GM15510 (cell line): ENCODE measurements around the gene GDF11.

Source experiments
- POLR2A ChIP-seq: IDR thresholded peaks from 3 replicates; pipeline ENCODE4 v1.6.1; 2011; ENCODE audit warnings: borderline replicate concordance; ENCODE audit not compliant: insufficient read length; ENCODE audit errors: extremely low read depth

The GDF11 gene

DNA sequence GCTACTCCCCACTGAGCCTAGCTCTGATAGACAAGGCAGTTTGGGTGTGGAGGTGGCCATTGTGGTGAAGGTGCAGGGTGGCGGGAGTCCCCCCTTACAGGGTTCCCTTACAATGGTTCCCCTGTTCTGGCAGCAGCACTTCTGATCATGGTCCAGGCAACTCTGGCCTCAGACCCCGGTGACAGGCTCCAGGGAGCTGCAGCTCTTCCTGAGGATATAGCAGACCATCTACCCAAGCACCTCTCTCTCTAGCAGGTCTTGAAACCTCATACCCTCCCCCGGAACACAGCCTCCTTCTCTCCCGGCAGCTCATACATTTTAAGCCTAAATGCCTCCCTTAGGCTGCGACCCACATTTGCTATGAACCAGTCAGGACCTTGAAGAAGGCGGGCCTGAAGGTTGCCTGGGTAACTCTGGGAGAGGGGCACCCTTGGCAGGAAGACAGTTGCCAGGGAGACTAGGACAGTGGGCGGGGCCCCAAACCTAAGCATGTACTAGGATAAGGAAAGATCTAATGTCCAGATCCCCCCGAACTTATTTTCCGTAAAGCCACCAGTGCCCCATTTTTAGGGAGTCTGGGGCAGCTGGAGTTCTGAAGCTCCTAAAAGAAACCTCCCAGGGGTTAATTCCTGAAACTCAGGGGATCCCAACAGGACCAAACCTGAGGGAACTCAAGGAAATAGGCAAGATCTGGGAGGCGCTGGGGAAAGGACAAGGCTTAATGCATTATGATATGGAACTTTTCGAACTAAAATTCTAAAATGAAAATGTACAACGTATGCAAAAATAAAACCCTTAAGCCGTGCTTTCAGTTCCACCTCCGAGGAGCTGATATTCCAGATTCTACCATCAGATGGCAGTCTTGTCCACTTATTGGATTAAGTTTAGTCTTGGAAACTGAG is 4.5 kb upstream of the GDF11 start:
- TF ChIP-seq POLR2A = no peak

DNA sequence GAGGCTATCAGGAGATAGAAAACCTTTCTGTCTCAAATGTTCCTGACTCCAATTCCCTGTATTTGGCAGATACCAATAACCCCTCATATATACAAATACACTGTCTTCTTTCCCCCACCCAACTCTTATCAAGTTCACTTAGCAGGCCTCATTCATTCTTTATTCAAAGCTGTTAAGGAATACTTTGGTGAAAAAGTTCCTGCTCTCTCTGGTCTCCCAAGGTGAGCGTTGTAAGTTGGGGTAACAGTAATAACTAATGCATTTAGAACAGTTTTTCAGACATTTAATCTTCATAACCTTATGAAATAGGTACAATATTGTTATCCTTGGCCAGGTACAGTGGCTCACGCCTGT is 3.9 kb upstream of the GDF11 start:
- TF ChIP-seq POLR2A = no peak

DNA sequence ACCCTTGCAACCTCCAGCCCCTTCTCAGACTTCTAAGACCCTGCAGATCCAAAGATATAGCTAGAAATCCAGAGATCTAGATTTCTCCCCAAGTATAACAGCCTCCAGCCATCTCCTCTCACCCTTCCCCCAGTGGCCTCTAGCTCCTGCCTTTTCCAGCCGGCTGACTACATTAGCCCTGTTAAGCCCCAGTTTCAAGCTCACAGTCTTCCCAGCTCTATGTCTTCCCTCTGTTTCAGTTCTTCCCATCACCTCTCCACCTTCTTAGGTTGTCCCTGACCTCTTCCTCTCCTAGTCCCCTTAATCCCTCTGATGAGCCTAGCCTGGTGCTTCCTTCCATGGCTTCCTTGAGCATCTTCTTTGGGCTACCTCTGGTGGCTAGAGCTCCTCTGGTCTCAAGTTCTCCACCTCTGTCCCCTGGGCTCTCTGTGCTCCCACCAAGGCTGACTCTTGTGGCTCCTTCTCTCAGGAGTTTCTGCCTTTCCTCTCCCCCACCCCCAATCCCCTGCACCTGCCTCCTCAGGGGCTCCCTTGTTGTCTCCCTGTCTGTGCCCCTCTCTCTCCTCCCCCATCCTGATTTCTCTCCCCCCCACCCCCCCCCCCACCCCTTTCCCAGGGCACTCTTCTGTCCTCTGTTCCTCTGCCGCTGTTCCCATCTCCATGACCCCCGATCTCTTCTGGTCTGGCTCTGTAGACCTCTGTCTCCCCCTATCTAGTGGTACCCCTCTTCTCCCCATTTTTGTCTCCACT is 816 bp upstream of the GDF11 start:
- no peak for TF ChIP-seq POLR2A

DNA sequence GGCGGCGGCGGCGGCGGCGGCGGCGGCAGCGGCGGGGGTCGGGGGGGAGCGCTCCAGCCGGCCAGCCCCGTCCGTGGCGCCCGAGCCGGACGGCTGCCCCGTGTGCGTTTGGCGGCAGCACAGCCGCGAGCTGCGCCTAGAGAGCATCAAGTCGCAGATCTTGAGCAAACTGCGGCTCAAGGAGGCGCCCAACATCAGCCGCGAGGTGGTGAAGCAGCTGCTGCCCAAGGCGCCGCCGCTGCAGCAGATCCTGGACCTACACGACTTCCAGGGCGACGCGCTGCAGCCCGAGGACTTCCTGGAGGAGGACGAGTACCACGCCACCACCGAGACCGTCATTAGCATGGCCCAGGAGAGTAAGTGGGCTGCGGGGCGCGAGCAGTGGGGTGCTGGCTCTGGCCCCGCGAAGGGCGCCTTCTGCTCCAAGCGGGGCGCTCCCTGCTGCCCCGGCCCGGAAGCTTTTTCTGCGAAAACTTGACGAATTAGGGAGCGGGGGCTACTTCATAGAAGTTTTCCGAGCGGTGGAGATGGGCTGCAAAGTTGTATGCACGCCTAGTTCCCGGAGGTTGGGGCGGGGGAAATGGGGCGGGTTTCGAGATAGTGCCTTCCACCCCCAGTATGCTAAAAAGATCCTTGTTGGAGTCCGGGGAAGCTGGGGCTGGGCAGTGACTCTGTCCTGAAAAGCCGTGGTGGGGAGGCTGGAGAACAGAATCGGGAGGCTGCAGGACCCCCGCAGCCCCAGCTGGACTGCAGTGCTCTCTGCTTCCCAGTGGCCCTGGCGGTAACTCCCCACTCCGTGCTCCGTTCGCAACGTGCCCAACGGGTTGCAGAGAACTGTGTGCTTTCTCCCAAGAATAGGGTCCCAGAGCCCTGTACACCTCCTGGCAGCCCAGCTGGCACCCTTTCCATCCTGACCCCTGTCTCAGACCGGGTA is 751 bp downstream of the GDF11 start:
- no peak for TF ChIP-seq POLR2A

DNA sequence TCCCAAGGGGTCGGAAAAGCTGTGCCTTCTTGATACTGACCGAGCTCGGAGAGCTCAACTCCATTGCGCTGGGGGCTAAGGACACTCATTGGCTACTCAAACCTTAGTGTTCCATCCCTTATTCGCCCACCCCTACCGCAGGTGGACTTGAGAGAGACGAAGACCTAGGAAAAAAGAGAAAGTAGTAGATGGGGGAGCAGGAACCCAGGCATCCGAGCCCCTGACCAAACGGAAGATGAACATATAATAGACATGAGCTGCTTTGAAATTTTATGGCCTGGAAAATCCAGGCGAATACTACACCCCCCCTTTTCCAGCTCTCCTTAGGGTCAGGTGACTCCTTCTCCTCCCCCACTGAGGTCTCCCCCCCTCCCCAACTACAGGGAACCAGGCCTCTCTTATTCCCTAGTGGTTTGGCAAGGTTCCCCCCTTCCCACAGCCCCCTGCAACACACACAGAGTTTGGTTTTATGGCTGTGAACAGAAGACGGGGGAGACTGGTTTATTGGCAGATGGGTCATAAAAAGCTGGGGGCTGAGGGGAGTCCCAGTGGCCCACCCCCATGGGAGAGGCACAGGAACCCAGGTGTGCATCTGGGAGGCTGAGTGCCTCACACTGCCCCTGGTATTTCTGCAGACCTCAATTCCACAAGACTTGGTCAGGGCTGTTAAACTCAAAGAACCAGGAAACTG is 1.6 kb downstream of the GDF11 start:
- TF ChIP-seq POLR2A = no peak

DNA sequence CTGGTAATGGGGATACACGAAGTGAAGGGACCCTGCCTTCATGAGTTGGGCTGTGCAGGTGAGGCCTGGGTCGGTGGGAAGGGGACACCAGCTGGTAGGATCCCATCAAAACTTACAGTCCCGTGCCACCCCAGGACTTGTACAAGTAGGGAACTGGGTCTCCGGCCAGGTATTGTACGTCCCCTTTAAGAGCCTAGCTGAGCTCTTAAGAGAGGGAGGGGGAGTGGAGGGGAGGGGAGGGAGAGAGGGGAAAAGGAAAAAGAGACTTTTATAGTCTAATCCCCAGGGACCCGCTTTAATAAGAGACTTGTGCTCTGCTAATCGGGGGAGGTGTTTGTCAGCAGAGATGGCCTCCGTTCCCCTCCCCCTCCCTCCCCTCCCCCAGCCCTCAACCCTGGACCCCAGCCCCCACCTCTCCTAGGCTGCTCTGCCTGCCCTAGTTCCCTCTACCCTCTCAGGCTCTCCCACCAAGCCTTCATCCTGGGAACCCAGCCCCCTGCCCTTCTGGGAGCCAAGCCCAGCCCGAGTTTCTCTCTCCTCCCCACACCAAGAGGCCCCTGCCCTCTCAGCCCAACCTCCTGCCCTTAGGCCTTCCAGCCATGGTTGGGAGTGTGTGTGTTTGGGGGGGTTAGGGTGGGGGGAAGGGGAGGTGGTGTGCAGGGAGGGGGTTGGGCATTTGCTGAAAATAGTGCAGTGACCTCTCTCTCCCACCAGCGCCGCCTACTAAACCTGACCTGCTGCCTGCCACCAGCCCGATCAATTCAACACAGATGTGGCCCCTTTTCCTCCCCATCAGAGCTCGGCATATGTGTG is 2.6 kb downstream of the GDF11 start:
- no peak for TF ChIP-seq POLR2A

DNA sequence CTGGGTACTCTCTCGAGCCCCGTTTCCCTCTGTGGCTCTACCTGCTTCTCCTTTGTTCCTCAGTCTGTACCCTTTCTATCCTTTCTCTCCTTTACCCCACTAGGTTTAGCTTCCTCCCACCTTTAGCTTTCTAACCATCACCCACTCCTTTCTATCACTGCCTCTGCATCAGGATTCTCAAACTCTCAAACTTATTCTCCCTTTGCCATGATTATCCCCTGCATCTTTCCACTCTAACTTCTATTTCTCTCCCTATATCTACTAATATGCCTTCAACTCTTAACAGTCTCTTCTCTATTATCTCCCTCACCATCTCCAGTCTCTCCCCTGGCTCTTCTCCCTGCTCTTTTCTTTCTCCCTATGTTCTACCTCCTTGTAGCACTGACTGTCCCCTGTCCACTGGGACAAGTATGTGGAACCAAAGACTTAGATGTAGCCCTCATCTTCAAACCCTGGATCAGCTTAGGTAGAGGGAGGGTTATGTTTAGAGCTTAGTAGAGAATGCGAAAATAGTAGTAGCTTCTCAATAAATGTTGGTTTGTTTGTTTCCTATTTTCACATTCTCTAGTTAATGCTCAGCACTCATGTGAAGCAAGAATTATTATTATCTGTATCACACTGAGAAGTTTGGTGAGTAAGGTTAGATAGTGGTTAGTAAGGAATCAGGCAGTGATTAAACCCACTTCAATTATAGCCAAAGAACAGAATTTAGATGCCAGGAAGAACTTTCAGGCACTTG is 3.4 kb downstream of the GDF11 start:
- TF ChIP-seq POLR2A = no peak

DNA sequence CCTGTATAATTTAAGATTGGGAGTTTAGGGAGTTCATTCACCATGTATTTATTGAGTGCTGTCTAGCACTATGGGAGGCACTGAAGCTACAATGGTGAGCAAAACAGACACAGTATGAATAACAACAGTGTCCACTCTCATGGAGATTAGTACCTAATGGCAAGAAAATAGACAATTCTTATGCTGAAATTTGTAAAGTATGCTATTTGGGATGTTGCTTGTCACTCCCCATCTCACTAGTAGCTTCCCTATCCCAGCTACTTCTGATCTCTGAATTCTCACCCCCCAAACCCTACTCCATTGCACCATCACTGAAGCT is 4.0 kb downstream of the GDF11 start:
- no peak for TF ChIP-seq POLR2A

DNA sequence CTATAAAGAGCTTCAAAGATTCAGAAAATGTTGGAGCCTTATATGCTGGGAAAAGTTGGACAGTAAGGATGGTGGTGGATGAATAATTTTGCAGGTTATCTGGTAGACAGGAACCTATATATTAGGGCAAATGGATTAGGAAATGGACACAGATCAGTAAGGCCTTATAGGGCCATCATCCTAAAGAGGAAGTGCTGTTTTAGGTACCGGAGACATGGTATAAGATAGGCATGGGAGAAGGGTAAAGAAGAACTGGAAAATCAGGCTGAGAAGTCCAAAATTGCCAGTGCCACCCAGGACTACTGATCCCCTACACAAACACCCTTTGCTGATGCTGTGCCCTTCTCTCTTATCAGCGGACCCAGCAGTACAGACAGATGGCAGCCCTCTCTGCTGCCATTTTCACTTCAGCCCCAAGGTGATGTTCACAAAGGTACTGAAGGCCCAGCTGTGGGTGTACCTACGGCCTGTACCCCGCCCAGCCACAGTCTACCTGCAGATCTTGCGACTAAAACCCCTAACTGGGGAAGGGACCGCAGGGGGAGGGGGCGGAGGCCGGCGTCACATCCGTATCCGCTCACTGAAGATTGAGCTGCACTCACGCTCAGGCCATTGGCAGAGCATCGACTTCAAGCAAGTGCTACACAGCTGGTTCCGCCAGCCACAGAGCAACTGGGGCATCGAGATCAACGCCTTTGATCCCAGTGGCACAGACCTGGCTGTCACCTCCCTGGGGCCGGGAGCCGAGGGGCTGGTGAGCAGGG is 5.5 kb downstream of the GDF11 start:
- no peak for TF ChIP-seq POLR2A

DNA sequence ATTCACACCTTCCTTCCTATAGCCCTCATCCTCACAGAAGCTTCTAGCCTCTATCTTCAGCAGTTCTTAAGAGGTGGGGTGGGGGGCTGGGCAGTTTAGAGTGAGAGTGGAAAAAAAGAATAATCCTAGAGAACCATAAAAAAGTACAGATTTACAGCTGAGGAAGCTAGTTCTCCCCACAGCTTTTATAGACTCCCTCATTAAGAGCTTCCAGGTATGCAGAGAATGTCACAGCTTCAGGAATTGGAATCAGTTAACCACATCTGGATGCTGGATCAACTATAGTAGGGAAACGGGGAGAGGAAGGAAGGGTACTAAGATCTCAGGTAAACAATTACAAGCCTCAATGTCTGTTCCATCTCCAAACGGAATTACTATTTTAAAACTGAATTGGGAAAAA is 12.3 kb downstream of the GDF11 start:
- no peak for TF ChIP-seq POLR2A

DNA sequence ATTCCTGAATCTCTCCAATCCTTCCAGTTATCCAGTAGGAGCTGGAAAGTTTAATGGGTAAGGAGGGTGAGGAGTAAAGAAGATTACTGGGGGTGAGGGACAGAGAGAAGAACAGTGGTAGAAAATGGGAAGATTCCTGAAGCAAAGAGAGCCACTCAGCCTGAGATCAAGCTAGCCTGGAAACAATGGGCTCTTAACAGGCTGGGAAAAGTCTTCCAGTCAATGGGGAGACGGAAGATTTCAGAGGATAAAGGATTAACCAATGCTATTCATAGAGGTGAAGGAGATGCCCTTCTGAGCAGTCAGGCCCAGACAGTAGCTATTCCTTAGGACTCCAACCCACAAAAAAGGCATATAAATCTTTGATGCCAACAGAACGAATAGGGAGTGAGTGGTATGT is 14.8 kb downstream of the GDF11 start:
- no peak for TF ChIP-seq POLR2A

DNA sequence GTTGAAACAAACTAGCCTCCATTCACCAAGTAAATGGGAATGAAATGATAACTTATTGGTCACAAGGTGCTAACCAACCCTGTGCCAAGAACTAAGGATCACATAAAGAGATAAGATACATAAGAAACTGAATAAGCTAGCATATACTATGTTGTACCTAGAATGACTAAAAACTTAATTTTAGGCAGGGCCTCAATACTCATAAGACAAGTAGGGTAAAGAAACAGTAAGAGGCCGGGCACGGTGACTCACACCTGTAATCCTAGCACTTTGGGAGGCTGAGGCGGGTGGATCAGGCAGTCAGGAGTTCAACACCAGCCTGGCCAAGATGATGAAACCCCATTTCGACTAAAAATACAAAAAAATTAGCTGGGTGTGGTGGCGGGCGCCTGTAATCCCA is 17.7 kb downstream of the GDF11 start:
- TF ChIP-seq POLR2A = no peak
